ENCODE measurements around the gene FSTL3. TPM values are rescaled to one million over a fixed set of nuclear protein-coding genes. Genes with fewer than 3 reads are reported as not detected.

FSTL3 gene
- total and polyA plus RNA-seq, 4 donors: 2.2 to 8.4 (median 6.0) TPM

DNA sequence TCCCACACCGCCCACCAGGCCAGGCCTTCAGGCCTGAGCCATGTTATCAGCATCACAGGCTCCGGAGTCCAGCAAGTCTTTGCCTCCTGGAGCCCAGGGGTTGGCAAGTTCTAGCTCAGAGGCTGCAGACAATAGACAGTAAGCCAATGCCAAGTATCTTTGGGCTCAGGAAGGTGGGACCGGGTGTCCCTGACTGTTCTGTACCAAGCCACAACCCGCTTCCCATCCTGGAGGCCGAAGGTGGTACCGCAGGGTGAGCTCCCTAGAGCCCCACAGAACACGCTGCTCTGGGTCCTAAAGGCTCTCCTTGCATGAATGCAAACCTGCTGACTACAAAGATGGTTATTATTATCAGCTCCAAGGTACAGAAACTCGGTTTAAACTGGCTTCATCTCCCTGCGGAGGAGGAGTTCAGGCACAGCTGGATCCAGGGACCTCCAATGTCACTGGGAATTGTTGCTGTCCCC lies 5.5 kb upstream of the FSTL3 start:
- H3K4me3 ChIP-seq (ENCODE audit: low read depth in 1 of 3, low read length in 3 of 3): no peak overlapping the region
- H3K4me1 ChIP-seq (ENCODE audit: control insufficient read depth in 4 of 4, insufficient read depth in 4 of 4, low read length in 3 of 4): peaks cover 0 to 14% (median 4%) of the 10 kb centered on the region in 4 donors
- no peak for DNase-seq (ENCODE audit: low spot score)
- TF ChIP-seq, protein P1, sequence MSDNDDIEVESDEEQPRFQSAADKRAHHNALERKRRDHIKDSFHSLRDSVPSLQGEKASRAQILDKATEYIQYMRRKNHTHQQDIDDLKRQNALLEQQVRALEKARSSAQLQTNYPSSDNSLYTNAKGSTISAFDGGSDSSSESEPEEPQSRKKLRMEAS (IDR thresholded peaks at IDR 0.05): no peak
- TF ChIP-seq FOXA1 (IDR thresholded peaks at IDR 0.05) (no peak), EGR1 (IDR thresholded peaks at IDR 0.05; ENCODE audit: low read depth in 2 of 2) (no peak), HNF4G (IDR thresholded peaks at IDR 0.05) (no peak), RXRA (IDR thresholded peaks at IDR 0.05) (no peak), GABPA (IDR thresholded peaks at IDR 0.05 in 1 of 2, conservative IDR thresholded peaks at IDR 0.05 in 1 of 2) (no peak), YY1 (IDR thresholded peaks at IDR 0.05) (no peak)
- TF ChIP-seq, protein P2, sequence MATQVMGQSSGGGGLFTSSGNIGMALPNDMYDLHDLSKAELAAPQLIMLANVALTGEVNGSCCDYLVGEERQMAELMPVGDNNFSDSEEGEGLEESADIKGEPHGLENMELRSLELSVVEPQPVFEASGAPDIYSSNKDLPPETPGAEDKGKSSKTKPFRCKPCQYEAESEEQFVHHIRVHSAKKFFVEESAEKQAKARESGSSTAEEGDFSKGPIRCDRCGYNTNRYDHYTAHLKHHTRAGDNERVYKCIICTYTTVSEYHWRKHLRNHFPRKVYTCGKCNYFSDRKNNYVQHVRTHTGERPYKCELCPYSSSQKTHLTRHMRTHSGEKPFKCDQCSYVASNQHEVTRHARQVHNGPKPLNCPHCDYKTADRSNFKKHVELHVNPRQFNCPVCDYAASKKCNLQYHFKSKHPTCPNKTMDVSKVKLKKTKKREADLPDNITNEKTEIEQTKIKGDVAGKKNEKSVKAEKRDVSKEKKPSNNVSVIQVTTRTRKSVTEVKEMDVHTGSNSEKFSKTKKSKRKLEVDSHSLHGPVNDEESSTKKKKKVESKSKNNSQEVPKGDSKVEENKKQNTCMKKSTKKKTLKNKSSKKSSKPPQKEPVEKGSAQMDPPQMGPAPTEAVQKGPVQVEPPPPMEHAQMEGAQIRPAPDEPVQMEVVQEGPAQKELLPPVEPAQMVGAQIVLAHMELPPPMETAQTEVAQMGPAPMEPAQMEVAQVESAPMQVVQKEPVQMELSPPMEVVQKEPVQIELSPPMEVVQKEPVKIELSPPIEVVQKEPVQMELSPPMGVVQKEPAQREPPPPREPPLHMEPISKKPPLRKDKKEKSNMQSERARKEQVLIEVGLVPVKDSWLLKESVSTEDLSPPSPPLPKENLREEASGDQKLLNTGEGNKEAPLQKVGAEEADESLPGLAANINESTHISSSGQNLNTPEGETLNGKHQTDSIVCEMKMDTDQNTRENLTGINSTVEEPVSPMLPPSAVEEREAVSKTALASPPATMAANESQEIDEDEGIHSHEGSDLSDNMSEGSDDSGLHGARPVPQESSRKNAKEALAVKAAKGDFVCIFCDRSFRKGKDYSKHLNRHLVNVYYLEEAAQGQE (IDR thresholded peaks at IDR 0.05): no peak
- TF ChIP-seq, protein P3, sequence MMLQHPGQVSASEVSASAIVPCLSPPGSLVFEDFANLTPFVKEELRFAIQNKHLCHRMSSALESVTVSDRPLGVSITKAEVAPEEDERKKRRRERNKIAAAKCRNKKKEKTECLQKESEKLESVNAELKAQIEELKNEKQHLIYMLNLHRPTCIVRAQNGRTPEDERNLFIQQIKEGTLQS (IDR thresholded peaks at IDR 0.05): no peak
- 80% methylated on average over 9 of the region's 9 CpGs for WGBS
- H3K9me3 ChIP-seq (ENCODE audit: control insufficient read depth in 4 of 4, low read length in 3 of 4): no peaks in the 10 kb centered on the region
- H3K9ac ChIP-seq (ENCODE audit: low read depth in 1 of 2, low read length in 2 of 2): no peak overlapping the region
- H3K27ac ChIP-seq (ENCODE audit: low read depth in 1 of 2, low read length in 2 of 2): no peak overlapping the region
- H3K27me3 ChIP-seq (ENCODE audit: control insufficient read depth in 4 of 4, insufficient read depth in 4 of 4, low read length in 3 of 4): no peaks in the 10 kb centered on the region
- H3K36me3 ChIP-seq (ENCODE audit: control insufficient read depth in 4 of 4, insufficient read depth in 3 of 4, low read depth in 1 of 4, low read length in 3 of 4): no peaks in the 10 kb centered on the region

DNA sequence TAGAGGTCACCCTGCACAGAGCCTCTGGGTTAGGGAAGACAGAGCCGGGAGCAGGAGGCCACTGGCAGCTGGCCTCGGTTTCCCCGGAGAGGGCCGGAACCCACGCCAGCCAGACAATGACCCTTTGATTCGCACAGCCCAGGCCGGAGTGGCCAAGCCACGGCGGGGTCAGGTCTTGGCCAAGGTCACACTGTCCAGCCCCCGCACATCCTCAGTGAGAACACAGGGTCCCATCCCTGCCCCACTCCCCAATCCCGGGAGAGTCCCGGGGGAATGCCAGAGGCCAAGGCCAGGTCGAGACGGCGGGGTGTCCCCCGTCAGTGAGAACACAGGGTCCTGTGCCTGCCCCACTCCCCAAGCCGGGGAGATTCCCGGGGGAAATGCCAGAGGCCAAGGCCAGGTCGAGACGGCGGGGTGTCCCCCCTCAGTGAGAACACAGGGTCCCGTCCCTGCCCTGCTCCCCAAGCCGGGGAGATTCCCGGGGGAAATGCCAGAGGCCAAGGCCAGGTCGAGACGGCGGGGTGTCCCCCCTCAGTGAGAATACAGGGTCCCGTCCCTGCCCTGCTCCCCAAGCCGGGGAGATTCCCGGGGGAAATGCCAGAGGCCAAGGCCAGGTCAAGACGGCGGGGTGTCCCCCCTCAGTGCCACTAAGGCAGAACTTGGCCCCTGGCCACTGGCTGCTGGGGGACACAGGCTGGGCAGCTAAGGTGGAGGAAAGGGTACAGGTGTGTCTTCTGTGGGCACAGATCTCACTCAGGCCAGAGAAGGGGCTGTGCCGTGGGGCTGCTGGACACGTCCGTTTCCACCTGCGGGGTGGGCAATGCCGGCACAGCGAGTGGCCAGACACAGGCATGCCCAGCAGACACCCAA lies 1.7 kb upstream of the FSTL3 start:
- TF ChIP-seq RXRA (IDR thresholded peaks at IDR 0.05): peak; percentile 27 to 59
- no peak for TF ChIP-seq FOXA1 (IDR thresholded peaks at IDR 0.05)
- TF ChIP-seq TAF1 (conservative IDR thresholded peaks at IDR 0.05): no peak
- TF ChIP-seq, protein P2 (IDR thresholded peaks at IDR 0.05): no peak
- no peak for TF ChIP-seq YY1 (IDR thresholded peaks at IDR 0.05)
- TF ChIP-seq NR2F2 (IDR thresholded peaks at IDR 0.05): peak; percentile 95
- peak; percentile 12 for TF ChIP-seq SP1 (IDR thresholded peaks at IDR 0.05)
- no peak for TF ChIP-seq EGR1 (IDR thresholded peaks at IDR 0.05; ENCODE audit: low read depth in 2 of 2)
- WGBS: 26% methylated on average over 38 of the region's 38 CpGs
- peak overlapping the region; percentile 5 to 51 for H3K27ac ChIP-seq (ENCODE audit: low read depth in 1 of 2, low read length in 2 of 2)
- no peak overlapping the region for H3K4me3 ChIP-seq (ENCODE audit: low read depth in 1 of 3, low read length in 3 of 3)
- peaks cover 0 to 2% (median 0%) of the 10 kb centered on the region in 4 donors for H3K27me3 ChIP-seq (ENCODE audit: control insufficient read depth in 4 of 4, insufficient read depth in 4 of 4, low read length in 3 of 4)
- H3K9me3 ChIP-seq (ENCODE audit: control insufficient read depth in 4 of 4, low read length in 3 of 4): no peaks in the 10 kb centered on the region
- peaks cover 2 to 25% (median 7%) of the 10 kb centered on the region in 4 donors for H3K4me1 ChIP-seq (ENCODE audit: control insufficient read depth in 4 of 4, insufficient read depth in 4 of 4, low read length in 3 of 4)
- DNase-seq (ENCODE audit: low spot score): no peak
- H3K36me3 ChIP-seq (ENCODE audit: control insufficient read depth in 4 of 4, insufficient read depth in 3 of 4, low read depth in 1 of 4, low read length in 3 of 4): no peaks in the 10 kb centered on the region
- peak overlapping the region in 1 of 2 donors; percentile 27 for H3K9ac ChIP-seq (ENCODE audit: low read depth in 1 of 2, low read length in 2 of 2)
